Measurements from ENCODE around the gene BMAL1. TPM values are rescaled to one million over a fixed set of nuclear protein-coding genes. Genes with fewer than 3 reads are reported as not detected.
A peak's percentile ranks its signal among the peaks of the same experiment; 100 is the strongest.
"Not testable (repeated sequence)": the region's sequence is repeated elsewhere in the genome, so short reads cannot be mapped to it uniquely, and the experiment has no call there.

The BMAL1 gene
- total RNA-seq, 1 experiment from 2014 or later: 8.3 TPM

DNA sequence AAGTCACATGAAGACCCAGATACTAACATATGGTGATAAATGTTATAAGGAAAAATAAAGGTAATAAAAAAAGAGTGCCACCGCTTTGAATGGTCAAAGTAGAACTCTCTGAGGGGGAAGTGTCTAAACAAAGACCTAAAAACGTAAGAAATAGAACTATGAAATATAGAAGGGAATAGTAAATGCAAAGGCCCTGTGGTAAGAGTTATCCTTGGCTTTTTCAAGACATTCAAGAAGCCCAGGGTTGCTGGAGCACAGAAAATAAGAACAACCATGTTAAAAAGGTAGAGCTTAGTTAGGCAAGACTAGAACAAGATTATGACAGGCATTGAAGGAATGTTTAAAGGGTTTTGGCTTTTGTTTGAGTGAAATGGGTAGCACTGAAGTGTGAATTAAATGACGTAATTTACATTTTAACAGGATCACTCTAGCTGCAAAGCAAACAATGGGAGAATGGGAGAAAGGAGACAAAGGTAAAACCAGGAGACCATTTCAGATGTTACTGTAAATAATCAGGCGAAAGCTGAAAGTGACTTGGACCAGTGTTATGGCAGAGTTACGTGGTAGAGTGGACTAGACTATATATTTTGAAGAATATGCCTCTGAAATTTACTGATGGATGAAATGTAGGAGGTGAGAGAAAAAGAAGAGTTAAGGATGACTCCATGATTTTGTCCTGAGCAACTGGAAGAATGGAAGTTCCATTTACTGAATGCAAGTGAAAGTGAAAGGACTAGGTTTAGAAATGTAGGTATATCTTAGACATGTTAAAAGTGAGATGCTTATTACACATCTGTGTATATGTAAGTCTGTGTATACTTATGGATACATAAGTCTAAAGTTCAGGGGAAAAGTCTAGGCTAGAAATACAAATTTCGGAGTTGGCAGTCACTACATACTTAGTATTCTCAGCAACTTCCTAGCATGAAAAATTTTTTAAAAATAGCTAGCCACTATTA, 156.9 kb downstream of the BMAL1 start:
- DNase-seq (ENCODE audit: low spot score) (no peak), ATAC-seq (peak; percentile 87)
- no peak for TF ChIP-seq HMGA2 (CRISPR knock-in tag; IDR thresholded peaks at IDR 0.05)
- TF ChIP-seq, protein P1, sequence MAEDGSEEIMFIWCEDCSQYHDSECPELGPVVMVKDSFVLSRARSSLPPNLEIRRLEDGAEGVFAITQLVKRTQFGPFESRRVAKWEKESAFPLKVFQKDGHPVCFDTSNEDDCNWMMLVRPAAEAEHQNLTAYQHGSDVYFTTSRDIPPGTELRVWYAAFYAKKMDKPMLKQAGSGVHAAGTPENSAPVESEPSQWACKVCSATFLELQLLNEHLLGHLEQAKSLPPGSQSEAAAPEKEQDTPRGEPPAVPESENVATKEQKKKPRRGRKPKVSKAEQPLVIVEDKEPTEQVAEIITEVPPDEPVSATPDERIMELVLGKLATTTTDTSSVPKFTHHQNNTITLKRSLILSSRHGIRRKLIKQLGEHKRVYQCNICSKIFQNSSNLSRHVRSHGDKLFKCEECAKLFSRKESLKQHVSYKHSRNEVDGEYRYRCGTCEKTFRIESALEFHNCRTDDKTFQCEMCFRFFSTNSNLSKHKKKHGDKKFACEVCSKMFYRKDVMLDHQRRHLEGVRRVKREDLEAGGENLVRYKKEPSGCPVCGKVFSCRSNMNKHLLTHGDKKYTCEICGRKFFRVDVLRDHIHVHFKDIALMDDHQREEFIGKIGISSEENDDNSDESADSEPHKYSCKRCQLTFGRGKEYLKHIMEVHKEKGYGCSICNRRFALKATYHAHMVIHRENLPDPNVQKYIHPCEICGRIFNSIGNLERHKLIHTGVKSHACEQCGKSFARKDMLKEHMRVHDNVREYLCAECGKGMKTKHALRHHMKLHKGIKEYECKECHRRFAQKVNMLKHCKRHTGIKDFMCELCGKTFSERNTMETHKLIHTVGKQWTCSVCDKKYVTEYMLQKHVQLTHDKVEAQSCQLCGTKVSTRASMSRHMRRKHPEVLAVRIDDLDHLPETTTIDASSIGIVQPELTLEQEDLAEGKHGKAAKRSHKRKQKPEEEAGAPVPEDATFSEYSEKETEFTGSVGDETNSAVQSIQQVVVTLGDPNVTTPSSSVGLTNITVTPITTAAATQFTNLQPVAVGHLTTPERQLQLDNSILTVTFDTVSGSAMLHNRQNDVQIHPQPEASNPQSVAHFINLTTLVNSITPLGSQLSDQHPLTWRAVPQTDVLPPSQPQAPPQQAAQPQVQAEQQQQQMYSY (CRISPR knock-in tag; IDR thresholded peaks at IDR 0.05): peak; percentile 60
- TF ChIP-seq, protein P2, sequence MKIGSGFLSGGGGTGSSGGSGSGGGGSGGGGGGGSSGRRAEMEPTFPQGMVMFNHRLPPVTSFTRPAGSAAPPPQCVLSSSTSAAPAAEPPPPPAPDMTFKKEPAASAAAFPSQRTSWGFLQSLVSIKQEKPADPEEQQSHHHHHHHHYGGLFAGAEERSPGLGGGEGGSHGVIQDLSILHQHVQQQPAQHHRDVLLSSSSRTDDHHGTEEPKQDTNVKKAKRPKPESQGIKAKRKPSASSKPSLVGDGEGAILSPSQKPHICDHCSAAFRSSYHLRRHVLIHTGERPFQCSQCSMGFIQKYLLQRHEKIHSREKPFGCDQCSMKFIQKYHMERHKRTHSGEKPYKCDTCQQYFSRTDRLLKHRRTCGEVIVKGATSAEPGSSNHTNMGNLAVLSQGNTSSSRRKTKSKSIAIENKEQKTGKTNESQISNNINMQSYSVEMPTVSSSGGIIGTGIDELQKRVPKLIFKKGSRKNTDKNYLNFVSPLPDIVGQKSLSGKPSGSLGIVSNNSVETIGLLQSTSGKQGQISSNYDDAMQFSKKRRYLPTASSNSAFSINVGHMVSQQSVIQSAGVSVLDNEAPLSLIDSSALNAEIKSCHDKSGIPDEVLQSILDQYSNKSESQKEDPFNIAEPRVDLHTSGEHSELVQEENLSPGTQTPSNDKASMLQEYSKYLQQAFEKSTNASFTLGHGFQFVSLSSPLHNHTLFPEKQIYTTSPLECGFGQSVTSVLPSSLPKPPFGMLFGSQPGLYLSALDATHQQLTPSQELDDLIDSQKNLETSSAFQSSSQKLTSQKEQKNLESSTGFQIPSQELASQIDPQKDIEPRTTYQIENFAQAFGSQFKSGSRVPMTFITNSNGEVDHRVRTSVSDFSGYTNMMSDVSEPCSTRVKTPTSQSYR (CRISPR knock-in tag; IDR thresholded peaks at IDR 0.05): no peak
- peak overlapping the region; percentile 94 for H3K27ac Mint-ChIP-seq
- H3K36me3 Mint-ChIP-seq: peaks cover 5% of the 10 kb centered on the region
- H3K4me3 Mint-ChIP-seq: peak overlapping the region; percentile 35
- H3K9me3 Mint-ChIP-seq: peaks cover 8% of the 10 kb centered on the region
- POLR2A ChIA-PET: no interaction called here
- no peaks in the 10 kb centered on the region for H3K27me3 Mint-ChIP-seq (ENCODE audit: low read depth)
- CTCF ChIA-PET: interaction anchor here (1.0 kb wide), 1 partner anchor 53 kb away, joined by 5 read pairs; no protein-coding TSS in a partner anchor
- H3K4me1 Mint-ChIP-seq: peaks cover 42% of the 10 kb centered on the region

DNA sequence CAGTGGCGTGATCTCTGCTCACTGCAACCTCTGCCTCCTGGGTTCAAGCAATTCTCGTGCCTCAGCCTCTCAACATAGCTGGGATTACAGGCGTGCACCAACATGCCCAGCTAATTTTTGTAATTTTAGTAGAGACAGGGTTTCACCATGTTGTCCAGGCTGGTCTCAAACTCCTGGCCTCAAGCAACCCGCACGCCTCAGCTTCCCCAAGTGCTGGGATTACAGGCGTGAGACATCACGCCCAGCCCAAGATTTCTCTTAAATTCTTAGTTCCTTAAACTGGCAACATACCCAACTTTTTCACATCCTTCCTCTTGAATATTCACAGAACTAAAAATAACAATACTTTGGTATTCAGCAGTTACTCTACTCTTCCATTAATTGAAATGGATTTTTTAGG, 159.2 kb downstream of the BMAL1 start:
- H3K27me3 Mint-ChIP-seq (ENCODE audit: low read depth); ATAC-seq; POLR2A ChIA-PET; H3K9me3 Mint-ChIP-seq; H3K36me3 Mint-ChIP-seq; H3K27ac Mint-ChIP-seq; H3K4me3 Mint-ChIP-seq; DNase-seq (ENCODE audit: low spot score): not testable (repeated sequence)
- CTCF ChIA-PET: interaction anchor here (0.9 to 1.3 kb wide), 3 partner anchors 26 to 83 kb away, joined by 3 to 4 read pairs (median 3); partner anchors contain the start of gene BTBD10
- H3K4me1 Mint-ChIP-seq: peaks cover 53% of the 10 kb centered on the region

Other genes with a start within 250 kb of the BMAL1 start
- gene BTBD10, start 185.4 kb downstream of the BMAL1 start, total RNA-seq (2021): 18.4 to 19.4 TPM (median 18.6 TPM) in 3 replicates
- gene PTH, start 218.2 kb downstream of the BMAL1 start, total RNA-seq (2021): not detected in 3 replicates

Data from WTC11 (cell line).